ENCODE measurements around the gene LBH.

- TF ChIP-seq, protein P1, sequence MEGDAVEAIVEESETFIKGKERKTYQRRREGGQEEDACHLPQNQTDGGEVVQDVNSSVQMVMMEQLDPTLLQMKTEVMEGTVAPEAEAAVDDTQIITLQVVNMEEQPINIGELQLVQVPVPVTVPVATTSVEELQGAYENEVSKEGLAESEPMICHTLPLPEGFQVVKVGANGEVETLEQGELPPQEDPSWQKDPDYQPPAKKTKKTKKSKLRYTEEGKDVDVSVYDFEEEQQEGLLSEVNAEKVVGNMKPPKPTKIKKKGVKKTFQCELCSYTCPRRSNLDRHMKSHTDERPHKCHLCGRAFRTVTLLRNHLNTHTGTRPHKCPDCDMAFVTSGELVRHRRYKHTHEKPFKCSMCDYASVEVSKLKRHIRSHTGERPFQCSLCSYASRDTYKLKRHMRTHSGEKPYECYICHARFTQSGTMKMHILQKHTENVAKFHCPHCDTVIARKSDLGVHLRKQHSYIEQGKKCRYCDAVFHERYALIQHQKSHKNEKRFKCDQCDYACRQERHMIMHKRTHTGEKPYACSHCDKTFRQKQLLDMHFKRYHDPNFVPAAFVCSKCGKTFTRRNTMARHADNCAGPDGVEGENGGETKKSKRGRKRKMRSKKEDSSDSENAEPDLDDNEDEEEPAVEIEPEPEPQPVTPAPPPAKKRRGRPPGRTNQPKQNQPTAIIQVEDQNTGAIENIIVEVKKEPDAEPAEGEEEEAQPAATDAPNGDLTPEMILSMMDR (IDR thresholded peaks at IDR 0.05), result no peak
- no peak for TF ChIP-seq POLR2A (IDR thresholded peaks at IDR 0.05)
These were observed 57.2 kb downstream of the LBH start for GRCh38 chr2:30288561-30288960.
